HepG2 (cell line): ENCODE data around the gene CFAP300. TPM values are rescaled to one million over a fixed set of nuclear protein-coding genes. Genes with fewer than 3 reads are reported as not detected.

Experiments
- AHDC1 ChIP-seq: sonication (generic); formaldehyde crosslinking; IDR thresholded peaks from 2 replicates; pipeline ENCODE4 v1.5.1; 2020; ENCODE audit warnings: mild to moderate bottlenecking, missing genetic modification reagents, borderline replicate concordance
- CBX1 ChIP-seq: IDR thresholded peaks from one replicate; pipeline ENCODE4 v1.6.1; 2016; ENCODE audit warnings: antibody characterized with exemption, low read depth
- DZIP1 ChIP-seq: sonication (generic); formaldehyde crosslinking; IDR thresholded peaks from 2 replicates; pipeline ENCODE4 v1.5.0; 2020; ENCODE audit warnings: mild to moderate bottlenecking, missing genetic modification reagents
- ELF4 ChIP-seq: sonication (generic); formaldehyde crosslinking; IDR thresholded peaks from 2 replicates; pipeline ENCODE4 v1.5.0; 2020; ENCODE audit warnings: missing genetic modification reagents, mild to moderate bottlenecking, moderate library complexity, borderline replicate concordance
- HMG20A ChIP-seq: IDR thresholded peaks from 2 replicates; pipeline ENCODE4 v1.6.1; 2016; ENCODE audit warnings: borderline replicate concordance
- LRRFIP1 ChIP-seq: sonication (generic); formaldehyde crosslinking; conservative IDR thresholded peaks from 2 replicates; pipeline ENCODE4 v1.4.0; 2020; ENCODE audit warnings: missing genetic modification reagents
- REPIN1 ChIP-seq: sonication (generic); formaldehyde crosslinking; IDR thresholded peaks from 2 replicates; pipeline ENCODE4 v1.8.0; 2022; ENCODE audit warnings: missing genetic modification reagents, low read depth, mild to moderate bottlenecking, borderline replicate concordance
- SALL1 ChIP-seq: sonication (generic); formaldehyde crosslinking; IDR thresholded peaks from 2 replicates; pipeline ENCODE4 v1.8.0; 2022; ENCODE audit warnings: mild to moderate bottlenecking, missing genetic modification reagents
- SMC3 ChIP-seq: IDR thresholded peaks from 2 replicates; pipeline ENCODE4 v1.6.1; 2011; ENCODE audit warnings: low read length, improper control_type of control experiment
- ZMYM4 ChIP-seq: sonication (generic); formaldehyde crosslinking; IDR thresholded peaks from 2 replicates; pipeline ENCODE4 v1.8.1; 2023; ENCODE audit warnings: mild to moderate bottlenecking, missing genetic modification reagents
- ZNF329 ChIP-seq: sonication (generic); formaldehyde crosslinking; IDR thresholded peaks from 2 replicates; pipeline ENCODE4 v1.9.0; 2021; ENCODE audit warnings: low read depth, mild to moderate bottlenecking, missing genetic modification reagents
- ZNF362 ChIP-seq: sonication (generic); formaldehyde crosslinking; IDR thresholded peaks from 2 replicates; pipeline ENCODE4 v1.4.0; 2020; ENCODE audit warnings: missing genetic modification reagents, mild to moderate bottlenecking, borderline replicate concordance
- ZNF510 ChIP-seq: sonication (generic); formaldehyde crosslinking; IDR thresholded peaks from 2 replicates; pipeline ENCODE4 v1.4.0; 2020; ENCODE audit warnings: low read depth, mild to moderate bottlenecking, missing genetic modification reagents
- ZNF792 ChIP-seq: IDR thresholded peaks from 2 replicates; pipeline ENCODE4 v1.6.1; 2016
- polyA plus RNA-seq, 8 experiments: library from polyadenylated mRNA; depleted of rRNA in 3 of 8; stranded (reverse) in 7 of 8; unstranded in 1 of 8; fragments of >200 nt; fragmentation: Illumina TruSeq in 4 of 8; extraction: Trizol in 4 of 8; gene quantifications; 2 replicates each; pipeline versions ENCODE4 v1.2.1 to v1.2.3, GENCODE V29; 2011 to 2016; ENCODE audit warnings: low read depth in 4 of 8, missing spikeins in 1 of 8, mixed read lengths in 1 of 8; ENCODE audit not compliant: insufficient read depth in 1 of 8
- total RNA-seq, 5 experiments: library from RNA; depleted of rRNA; stranded (reverse); fragments of >200 nt; fragmentation: Illumina TruSeq; extraction: Trizol; gene quantifications; 2 replicates each; pipeline ENCODE4 v1.2.3, GENCODE V29; 2016; ENCODE audit warnings: low read depth in 1 of 5

CFAP300 gene
- total and polyA plus RNA-seq, 2 of the 13 experiments (the other 11 are each of a cell fraction or from before 2014, with no cell fraction given) = not detected

GRCh38 chr11:102007567-102008437, 39.4 kb upstream of the CFAP300 start (continued):
- TF ChIP-seq AHDC1 (0 out of 2 replicates have a peak, but pooled peaks have one; percentile 33), ELF4 (CRISPR knock-in tag) (0 out of 2 replicates have a peak, but pooled peaks have one; percentile 0), SALL1 (CRISPR knock-in tag) (peak; percentile 57; the same call in 1 of the 2 replicates), ZNF362 (CRISPR knock-in tag) (0 out of 2 replicates have a peak, but pooled peaks have one; percentile 52), ZNF792 (CRISPR knock-in tag) (0 out of 2 replicates have a peak, but pooled peaks have one; percentile 28), SMC3 (peak; percentile 40), ZNF329 (CRISPR knock-in tag) (peak; percentile 46; the same call in 1 of the 2 replicates), LRRFIP1 (no peak), HMG20A (CRISPR knock-in tag) (0 out of 2 replicates have a peak, but pooled peaks have one; percentile 25), REPIN1 (CRISPR knock-in tag) (no peak), CBX1 (no peak), DZIP1 (CRISPR knock-in tag) (no peak), ZMYM4 (peak; percentile 43; the same call in 1 of the 2 replicates), ZNF510 (CRISPR knock-in tag) (0 out of 2 replicates have a peak, but pooled peaks have one; percentile 44)
- TF ChIP-seq, all 625 proteins: peak for 42
